ENCODE data around the gene PKIG. TPM values are rescaled to one million over a fixed set of nuclear protein-coding genes. Genes with fewer than 3 reads are reported as not detected.

PKIG gene
- total RNA-seq, 1 donor from 2014 or later = 34.7 TPM

DNA sequence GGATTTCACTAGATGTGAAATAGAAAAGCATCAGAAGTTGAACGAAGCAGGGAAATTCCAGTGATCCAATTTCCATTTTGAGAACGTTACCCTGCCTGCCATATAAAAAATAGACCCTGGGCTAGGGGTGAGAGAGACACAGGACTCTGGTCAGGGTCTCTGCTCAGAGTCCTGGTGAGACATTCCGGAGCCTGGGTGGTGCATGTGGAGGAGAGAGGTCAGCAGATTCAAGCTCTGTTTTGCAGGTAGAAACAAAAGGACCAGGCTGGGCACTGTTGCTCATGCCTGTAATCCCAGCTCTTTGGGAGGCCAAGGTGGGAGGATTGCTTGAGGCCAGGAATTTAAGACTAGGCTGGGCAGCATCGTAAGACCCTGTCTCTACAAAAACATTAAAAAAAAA is 17.9 kb downstream of the PKIG start:
- no peak overlapping the region for H3K4me3 Mint-ChIP-seq
- no peaks in the 10 kb centered on the region for H3K36me3 Mint-ChIP-seq (ENCODE audit: low read depth)
- DNase-seq (ENCODE audit: low read depth, low spot score) = no peak
- H3K27ac Mint-ChIP-seq (ENCODE audit: unreplicated experiment) = no peak overlapping the region
- H3K27me3 Mint-ChIP-seq (ENCODE audit: low read depth) = no peaks in the 10 kb centered on the region
- TF ChIP-seq, protein P1, sequence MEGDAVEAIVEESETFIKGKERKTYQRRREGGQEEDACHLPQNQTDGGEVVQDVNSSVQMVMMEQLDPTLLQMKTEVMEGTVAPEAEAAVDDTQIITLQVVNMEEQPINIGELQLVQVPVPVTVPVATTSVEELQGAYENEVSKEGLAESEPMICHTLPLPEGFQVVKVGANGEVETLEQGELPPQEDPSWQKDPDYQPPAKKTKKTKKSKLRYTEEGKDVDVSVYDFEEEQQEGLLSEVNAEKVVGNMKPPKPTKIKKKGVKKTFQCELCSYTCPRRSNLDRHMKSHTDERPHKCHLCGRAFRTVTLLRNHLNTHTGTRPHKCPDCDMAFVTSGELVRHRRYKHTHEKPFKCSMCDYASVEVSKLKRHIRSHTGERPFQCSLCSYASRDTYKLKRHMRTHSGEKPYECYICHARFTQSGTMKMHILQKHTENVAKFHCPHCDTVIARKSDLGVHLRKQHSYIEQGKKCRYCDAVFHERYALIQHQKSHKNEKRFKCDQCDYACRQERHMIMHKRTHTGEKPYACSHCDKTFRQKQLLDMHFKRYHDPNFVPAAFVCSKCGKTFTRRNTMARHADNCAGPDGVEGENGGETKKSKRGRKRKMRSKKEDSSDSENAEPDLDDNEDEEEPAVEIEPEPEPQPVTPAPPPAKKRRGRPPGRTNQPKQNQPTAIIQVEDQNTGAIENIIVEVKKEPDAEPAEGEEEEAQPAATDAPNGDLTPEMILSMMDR (conservative IDR thresholded peaks at IDR 0.05) = no peak
- H3K4me1 Mint-ChIP-seq = peaks cover 5% of the 10 kb centered on the region
- no peaks in the 10 kb centered on the region for H3K9me3 Mint-ChIP-seq

DNA sequence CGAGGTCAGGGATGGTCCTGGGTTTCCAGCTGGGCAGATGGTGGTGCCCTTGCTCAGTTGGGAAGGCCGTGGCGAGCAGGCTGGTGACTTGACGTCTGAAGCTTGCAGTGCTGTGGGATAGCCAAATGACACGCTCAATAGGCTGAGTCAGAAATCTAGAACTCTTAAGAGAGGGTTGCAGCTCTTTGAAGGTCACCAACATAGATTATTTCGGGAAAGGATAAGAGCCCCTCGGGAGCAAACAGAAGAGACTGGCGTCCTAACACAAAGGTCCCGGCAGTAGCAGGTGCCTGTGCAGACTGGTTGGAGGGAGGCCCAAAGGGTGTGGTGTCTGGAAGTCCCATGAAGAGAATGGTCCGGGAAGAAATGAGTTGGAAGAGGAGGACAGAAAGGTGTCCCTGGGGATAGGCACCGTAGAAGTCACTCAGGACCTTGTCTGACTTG is 18.4 kb downstream of the PKIG start:
- no peaks in the 10 kb centered on the region for H3K27me3 Mint-ChIP-seq (ENCODE audit: low read depth)
- H3K36me3 Mint-ChIP-seq (ENCODE audit: low read depth) = no peaks in the 10 kb centered on the region
- no peaks in the 10 kb centered on the region for H3K9me3 Mint-ChIP-seq
- TF ChIP-seq, protein P1 (conservative IDR thresholded peaks at IDR 0.05) = no peak
- no peak for DNase-seq (ENCODE audit: low read depth, low spot score)
- no peak overlapping the region for H3K4me3 Mint-ChIP-seq
- H3K4me1 Mint-ChIP-seq = peaks cover 5% of the 10 kb centered on the region
- H3K27ac Mint-ChIP-seq (ENCODE audit: unreplicated experiment) = no peak overlapping the region

DNA sequence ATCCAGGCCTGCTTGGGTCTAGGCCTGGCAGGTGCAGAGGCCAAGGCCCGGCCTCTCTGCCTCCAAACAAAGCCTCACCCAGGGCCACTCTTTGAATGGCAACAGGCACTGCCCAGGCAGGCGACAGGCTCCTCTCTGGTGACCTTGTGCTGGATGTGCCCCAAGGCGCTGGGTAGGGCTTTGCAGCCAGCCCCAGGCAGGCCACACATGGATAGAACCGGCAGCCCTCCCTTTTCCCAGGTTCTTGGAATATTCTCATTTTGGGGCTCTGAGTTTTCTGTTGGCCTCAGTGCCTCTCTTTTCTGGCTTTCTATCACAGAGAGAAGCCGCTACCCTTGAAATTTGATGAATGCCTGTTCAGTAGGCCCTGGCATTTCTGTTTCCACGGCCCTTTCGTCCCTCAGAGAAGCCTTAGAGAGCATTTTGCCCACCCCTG is 18.9 kb downstream of the PKIG start:
- Mint-ChIP-seq H3K9me3 (no peaks in the 10 kb centered on the region), H3K4me1 (peaks cover 5% of the 10 kb centered on the region), H3K27me3 (ENCODE audit: low read depth) (no peaks in the 10 kb centered on the region), H3K36me3 (ENCODE audit: low read depth) (no peaks in the 10 kb centered on the region), H3K4me3 (no peak overlapping the region), H3K27ac (ENCODE audit: unreplicated experiment) (no peak overlapping the region)
- TF ChIP-seq, protein P1 (conservative IDR thresholded peaks at IDR 0.05) = no peak
- DNase-seq (ENCODE audit: low read depth, low spot score) = no peak

DNA sequence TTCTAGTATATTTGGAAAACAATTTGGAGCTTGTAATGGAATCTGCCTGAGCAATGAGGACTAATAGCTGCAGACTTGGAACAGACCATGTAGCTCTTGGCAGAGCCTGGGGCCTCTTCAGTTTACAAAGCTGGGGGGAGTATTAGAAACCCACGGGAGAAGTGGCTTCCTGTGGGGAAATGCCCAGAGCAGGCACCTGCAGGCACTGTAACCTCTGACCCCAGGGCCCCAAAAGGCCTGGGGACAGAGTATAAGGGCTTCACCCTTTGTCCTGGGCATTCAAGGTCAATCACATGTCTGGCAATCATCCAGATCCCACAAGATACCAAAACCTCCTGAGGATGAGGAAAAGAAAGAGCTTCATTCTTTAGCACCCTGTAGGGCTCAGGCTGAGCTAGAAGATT is 19.4 kb downstream of the PKIG start:
- TF ChIP-seq, protein P1 (conservative IDR thresholded peaks at IDR 0.05) = no peak
- Mint-ChIP-seq H3K9me3 (no peaks in the 10 kb centered on the region), H3K4me1 (peaks cover 5% of the 10 kb centered on the region), H3K27ac (ENCODE audit: unreplicated experiment) (no peak overlapping the region), H3K27me3 (ENCODE audit: low read depth) (no peaks in the 10 kb centered on the region), H3K36me3 (ENCODE audit: low read depth) (no peaks in the 10 kb centered on the region), H3K4me3 (no peak overlapping the region)
- no peak for DNase-seq (ENCODE audit: low read depth, low spot score)

DNA sequence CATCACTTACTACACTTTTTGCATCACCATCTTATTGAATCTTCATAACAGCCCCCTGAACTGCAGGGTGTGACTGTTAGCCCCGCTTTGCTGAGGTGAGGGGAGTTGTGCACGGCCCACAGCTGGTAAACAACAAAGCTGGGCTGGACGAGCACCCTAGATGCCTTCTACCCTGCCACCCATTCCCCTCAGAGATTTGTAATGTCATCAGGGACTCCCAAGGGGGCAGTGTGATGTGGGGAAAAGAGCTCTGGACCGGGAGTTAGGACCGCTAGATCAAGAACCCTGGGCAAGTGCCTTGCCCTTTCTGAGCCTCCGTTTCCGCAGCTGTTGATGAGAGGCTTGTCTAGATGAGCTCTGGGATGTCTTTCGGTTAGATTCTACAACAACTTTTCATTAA is 20.9 kb downstream of the PKIG start:
- Mint-ChIP-seq H3K9me3 (no peaks in the 10 kb centered on the region), H3K27me3 (ENCODE audit: low read depth) (no peaks in the 10 kb centered on the region), H3K27ac (ENCODE audit: unreplicated experiment) (no peak overlapping the region), H3K4me3 (no peak overlapping the region), H3K36me3 (ENCODE audit: low read depth) (no peaks in the 10 kb centered on the region), H3K4me1 (peaks cover 5% of the 10 kb centered on the region)
- DNase-seq (ENCODE audit: low read depth, low spot score) = no peak
- TF ChIP-seq, protein P1 (conservative IDR thresholded peaks at IDR 0.05) = no peak
